RPMI7951 (cell line): Measurements from ENCODE around the gene ENPEP. TPM values are rescaled to one million over a fixed set of nuclear protein-coding genes. Genes with fewer than 3 reads are reported as not detected.
"Not testable (repeated sequence)": the region's sequence is repeated elsewhere in the genome, so short reads cannot be mapped to it uniquely, and the experiment has no call there.

ENCODE experiments used
- DNase-seq: peaks from one replicate; pipeline ENCODE4 v3.0.0-alpha.2; 2012; ENCODE audit warnings: low read depth
- total RNA-seq: library from RNA; depleted of rRNA; stranded (reverse); fragments of >200 nt; shearing (Covaris generic); gene quantifications from 2 replicates; pipeline ENCODE4 v1.2.3, GENCODE V29; 2014

Gene ENPEP
- total RNA-seq, 1 experiment from 2014 or later = under 0.01 TPM

DNA sequence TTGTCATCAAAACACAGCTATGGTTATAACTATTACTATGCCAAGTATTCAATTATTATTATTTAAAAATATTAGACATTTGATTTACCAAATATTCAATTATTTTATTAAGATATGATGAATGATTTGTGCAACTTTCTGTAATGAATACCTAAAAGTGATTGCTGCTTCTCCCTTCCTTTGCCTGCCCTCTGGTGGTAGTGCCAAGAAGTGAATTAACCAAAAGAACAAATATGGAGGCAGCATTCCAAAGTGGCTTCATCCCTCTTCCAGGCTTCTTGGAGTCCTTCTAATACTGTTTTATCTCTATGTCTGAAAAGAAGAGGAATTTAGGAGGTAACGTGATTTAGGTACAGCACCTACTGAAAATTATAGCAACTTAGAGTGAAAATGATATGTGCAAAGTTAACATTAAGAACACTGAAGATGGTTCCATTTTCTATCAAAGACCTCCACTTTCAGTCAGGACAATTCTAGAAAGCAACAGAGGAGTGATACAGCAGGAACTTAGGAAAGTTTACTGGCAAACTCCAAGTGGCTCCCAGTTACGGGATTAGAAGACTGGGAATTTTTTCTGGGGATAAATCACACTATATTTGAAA is 43.0 kb downstream of the ENPEP start:
- no peak for DNase-seq

DNA sequence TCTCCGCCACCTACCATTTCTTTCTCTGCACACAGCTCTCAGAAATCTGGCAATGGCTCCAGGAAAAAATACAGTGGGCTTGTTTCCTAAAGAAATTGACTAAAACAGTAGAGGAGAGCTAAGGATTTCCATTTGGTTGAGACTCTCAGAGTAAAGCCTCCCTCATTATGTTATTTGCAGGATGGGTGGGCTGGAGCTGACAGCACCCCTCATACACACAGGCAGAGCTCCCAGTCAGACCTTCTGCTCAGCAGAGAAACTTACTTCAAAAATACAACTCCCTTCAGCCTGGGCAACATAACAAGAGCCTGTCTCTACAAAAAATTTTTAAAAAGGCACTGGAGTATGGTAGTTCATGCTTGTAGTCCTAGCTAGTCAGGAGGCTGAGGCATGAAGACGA is 44.9 kb downstream of the ENPEP start:
- DNase-seq = no peak

DNA sequence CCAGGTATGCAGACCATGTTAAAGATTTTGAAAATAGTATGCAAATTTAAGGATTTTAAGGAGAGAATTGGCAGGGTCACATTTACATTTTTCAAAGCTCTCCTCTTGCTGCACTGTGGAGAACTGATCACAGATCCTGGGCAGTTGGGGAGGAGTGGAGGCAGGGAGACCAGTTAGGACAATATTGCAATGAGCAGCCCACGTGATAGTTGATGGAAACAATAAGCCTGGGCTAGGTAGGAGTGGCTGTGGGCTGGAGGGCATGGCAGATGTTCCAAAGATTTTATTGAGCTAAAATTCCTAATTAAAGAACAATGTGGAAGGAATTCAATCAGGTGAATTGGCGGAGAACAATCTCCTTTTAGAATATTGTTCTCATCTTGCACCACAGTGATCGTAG is 50.6 kb downstream of the ENPEP start:
- no peak for DNase-seq

DNA sequence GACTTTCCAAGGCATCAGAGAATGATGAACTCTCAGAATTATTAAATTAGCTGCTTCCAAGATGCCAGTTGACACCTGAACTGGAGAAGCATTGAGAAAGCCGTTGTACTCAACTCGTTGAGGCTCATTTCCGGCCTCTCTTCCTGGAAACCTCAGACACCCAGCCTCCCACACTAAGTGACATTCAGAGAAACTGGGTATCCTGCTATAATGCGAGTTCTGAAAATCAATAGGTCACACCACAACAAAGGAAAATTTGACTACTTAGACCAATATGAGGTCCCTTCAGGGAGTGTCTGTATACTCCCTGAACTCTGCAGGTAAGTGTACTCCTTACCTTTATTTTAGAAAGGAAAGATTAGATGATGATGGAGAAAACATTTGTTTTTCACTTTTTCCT is 51.2 kb downstream of the ENPEP start:
- no peak for DNase-seq

DNA sequence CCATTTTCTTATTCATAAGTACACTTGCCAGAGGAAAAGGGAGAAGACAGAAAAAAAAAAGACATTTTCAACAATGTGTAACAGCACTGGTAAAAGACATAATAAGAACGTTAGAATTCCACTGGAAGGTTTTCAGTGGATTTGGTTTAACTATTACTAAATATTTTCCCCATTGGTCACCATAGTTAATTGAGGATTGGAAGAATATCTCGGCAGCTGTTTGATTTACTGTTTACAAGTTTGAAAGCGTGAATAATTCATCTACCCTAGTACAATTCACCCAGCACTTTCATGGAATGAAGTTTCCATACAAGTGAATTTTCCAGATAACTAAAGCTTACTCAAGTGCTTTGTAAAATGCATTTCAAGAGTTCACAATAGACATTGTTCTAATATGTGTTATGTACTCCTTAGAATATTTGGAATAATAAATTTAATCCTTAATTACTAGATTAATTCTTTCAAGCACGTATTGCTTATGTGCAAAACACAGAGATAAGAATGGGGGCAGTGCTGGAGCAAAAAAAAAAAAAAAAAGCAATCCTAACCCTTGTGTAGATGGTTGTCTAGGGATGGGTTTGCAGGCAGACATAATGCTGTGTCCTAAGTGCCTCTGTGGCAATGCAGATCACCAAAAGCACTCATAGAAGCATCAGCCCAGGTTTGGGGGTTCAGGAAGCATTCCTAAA is 57.1 kb downstream of the ENPEP start:
- peak; percentile 18 for DNase-seq

DNA sequence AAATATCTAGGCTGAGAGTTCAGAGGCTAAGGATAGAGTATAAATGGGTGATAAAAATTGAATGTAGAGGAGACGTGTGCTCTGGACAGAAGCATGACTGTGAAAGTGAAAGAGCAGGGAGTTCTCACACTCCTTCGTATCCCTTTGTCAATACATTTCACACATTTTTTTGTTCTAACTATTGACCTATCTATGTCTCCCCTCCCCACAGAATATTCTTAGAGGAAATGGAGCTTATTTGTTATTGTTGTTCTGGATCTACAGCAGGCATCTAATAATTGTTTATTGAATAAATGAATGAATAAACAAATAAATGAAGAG is 57.6 kb downstream of the ENPEP start:
- no peak for DNase-seq

DNA sequence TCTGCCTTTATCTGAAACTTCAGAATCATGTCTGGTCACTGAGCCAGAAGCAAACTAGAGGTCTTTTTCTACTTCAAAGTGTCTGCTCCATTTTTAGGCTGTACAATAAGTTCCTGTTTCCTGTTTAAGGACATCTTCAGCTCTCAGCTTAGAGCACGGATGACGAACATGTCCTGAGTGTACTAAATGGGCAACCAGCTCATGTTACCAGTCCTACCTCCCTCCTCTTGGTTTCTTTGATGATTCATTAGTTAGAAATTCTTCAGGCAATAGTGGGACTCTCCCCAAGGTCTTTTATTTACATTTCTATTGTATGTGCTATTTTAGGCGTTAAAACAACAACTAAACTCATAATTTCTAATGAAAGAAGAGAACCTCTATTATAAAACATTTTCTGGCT is 58.0 kb downstream of the ENPEP start:
- DNase-seq = peak; percentile 93

DNA sequence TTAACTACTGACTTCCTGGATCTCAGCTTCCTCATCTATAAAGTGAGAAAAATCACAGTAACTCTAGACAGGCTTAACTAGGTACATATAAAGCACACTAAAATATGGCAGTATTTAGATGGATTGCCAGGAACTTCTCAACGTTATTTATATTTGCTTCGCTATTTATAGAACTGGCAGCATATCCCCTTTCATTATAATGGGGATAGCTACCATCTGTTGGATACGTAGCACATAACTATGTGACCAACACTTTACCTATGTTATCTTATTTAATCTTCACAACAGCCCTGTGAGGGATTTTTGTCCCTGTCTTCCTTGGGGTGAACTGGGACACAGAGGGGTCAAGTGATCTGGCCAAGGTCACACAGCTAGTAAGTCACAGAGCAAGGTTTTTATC is 64.6 kb downstream of the ENPEP start:
- DNase-seq = no peak

DNA sequence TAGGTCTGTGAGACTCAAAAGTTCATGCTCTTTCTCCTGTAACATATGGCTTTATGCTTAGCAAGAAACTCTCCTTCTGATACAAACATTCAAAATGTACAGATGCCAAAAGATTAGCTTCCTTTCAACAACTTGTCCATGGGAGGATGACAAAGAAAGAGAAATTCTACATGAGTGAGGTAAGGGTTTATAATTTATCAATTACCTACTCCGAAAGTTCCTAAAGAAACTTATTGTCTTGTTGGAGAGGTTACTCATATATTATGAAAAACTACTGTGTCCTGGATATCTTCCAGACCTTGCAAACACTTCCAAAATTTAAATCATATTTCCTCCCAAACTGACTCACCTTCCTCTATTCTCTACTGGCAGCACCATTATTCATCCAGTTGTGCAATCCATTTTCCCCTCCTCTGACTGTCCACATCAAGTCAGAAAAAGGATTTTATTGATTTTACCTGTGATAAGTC is 65.1 kb downstream of the ENPEP start:
- peak; percentile 46 for DNase-seq

DNA sequence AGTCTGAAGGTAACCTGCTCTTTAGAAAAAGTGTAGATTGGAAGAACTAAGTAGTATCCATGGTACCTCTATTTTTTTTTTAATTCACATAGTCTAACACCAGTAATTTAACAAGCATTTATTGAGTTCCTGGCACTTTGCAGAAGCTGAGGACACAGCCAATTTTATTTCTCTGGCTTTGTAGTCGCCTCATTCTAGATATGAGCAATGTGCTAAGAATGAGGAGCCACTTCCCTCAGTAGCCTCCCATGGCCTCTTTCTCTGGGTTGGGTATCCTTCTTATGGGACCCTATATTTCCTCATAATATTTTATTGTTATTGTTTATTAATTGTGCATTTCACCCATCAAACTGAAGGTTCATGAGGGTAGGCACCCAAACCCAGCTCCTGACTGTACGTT is 67.6 kb downstream of the ENPEP start:
- no peak for DNase-seq

DNA sequence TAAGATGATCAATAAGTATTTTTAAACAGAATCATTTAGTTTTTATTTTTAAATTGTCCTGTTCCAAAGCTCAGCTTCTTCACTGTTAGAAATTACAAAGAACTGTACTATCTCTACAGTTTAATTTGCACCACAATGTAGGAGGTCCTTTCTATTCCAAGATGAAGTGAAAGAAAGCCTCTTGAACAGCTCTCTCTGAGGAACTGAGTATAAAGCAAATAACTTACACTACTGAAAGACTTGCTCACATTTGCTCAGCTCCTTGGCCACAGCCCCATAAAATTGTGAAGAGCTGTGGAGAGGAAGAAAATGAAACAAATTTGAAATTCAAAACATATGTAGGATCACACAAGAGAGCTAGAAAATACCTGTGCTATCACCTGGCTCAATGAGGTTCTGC is 68.6 kb downstream of the ENPEP start:
- DNase-seq = no peak

DNA sequence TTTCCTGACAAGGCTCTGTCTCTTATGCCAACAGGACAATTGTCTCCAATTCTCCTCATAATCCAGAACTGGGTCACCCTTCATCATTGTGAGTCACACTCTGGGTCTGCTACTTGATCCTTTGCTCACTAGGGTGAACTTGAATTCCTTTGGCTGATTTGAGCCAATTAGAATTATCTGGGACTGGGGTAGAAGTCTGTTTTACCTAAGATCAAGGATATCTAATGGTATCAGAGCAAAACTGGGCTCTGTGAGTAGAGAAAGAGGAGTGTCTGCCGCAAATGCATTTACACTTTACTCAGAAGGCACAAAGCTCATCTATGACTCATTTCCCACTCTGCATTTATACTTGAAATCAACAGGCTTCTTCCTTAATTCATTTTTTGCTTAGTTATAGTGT is 74.3 kb downstream of the ENPEP start:
- DNase-seq = peak; percentile 14

DNA sequence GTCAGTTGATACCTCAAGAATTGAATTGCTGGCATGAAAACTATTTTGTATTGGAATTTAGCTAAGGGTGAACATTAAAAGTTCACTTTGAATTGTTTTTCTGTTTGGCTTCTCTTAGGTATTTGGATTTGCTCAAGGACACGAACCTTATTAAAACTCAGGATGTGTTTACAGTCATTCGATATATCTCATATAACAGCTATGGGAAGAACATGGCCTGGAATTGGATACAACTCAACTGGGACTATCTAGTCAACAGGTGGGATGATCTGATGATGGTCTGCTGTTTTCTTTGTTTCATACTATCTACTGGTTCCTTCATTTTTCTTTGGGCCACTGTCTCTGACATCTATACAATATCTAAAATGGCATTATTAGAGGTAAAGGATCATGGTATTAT is 77.2 kb downstream of the ENPEP start:
- no peak for DNase-seq

DNA sequence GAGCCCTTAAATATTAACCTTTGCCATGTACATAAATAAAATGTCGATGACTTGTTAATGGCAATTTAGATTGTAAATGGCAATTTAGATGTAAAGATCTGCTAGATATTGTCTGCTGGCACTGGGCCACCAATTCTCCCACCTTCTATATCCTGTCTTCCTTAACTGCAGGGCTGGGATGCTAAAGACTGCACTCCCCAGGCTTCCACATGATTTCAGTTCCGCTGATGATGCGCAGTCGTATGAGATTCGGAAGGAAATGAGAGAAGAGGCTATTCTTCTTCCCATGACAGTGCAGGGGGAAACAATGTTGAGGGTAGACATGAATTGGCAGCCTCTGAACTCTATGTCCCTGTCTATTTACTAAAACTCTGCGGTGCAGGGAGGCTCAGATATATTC is 91.3 kb downstream of the ENPEP start:
- no peak for DNase-seq

DNA sequence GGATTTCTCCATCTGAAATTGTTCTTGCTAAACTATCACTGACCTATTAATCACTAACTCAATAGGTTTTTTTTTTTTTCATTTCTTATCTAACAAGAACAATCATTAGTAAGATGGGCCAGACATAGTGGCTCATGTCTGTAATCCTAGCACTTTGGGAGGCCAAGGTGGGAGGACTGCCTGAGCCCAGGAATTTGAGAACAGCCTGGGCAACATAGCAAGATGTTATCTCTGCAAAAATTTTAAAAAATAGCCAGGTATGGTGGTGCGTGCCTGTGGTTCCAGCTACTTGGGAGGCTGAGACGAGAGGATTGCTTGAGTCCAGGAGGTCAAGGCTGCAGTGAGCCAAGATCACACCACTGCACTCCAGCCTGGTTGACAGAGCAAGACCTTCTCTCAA is 100.7 kb downstream of the ENPEP start:
- DNase-seq = not testable (repeated sequence)

DNA sequence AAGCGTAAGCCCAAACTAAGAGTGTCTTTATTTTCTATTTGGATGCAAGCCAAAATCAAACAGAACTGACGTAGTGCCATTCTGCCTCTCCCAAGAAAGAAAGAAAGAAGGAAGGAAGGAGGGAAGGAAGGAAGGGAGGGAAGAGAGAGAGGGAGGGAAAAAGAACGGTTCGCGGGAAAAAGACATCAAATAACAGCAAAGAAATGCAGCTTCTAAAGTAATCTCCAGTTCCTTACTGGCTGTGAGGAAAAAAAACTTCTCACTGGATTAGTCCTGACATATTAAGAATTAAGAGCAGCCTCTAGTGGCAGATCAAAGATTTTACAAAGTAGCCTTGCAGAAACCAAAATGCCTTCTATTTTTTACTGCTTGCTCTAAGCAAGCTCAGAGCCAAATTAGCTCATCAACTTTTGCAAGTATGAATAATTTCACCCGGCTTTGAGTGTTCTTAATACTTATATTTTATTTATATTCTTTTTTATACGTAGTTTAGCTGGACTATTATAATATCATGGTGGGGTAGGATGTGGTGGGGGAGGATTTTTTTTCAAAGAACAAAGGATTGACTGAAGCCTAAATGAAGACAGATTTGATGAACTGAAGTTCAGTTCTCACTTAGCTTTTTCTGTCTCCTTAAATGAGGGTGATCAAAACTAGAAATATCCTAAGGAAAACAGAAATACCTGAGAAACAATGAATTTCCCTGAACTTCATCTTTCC is 110.3 kb downstream of the ENPEP start:
- DNase-seq = peak; percentile 61

DNA sequence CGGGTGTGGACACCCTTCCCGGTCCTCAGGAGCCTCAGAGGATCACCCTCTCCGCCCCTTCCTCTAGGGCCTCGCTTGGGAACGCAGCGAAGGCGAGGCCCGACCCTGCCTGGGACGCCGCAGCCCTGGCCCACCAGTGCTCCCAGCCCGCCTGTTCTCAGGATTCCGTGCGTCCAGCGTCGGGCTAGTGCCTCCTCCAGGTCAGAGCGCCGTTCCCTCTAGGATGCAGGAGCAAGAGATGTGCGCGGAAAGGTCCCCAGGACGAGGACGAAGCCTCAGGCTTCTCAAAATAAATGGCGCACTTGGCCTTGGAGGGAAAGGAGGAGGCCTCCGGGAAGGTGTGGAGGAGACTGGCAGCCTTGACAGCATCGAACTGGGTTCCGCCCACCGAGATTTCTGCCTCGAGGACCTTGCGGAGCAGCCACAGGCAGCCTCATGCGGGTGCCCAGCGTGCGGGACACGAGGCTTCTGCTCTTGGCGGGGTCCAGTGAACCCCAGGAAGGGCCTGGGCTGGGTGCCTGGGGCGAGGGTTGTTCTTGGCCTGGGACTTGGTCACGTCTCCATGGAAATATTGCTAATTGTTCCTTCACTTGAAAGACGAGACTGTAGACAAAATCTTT is 111.8 kb downstream of the ENPEP start:
- no peak for DNase-seq

DNA sequence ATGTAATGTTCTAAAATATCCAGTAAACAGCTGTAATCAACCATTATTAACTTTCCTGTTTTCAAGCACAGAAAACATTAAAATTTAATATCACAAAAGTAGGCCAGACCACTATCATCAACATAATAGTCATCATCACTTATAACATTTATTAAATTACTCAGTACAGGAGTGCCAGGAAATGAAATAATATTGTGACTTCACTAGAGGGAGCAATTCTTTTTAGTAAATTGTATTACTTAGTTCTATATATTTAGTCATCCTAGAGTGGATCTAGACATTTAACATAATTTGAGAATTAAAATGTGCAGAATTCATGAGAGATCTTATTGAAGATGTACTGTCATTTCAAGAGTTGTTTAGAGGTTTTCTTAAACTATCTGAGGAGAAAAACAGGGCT is 113.3 kb downstream of the ENPEP start:
- DNase-seq = no peak

DNA sequence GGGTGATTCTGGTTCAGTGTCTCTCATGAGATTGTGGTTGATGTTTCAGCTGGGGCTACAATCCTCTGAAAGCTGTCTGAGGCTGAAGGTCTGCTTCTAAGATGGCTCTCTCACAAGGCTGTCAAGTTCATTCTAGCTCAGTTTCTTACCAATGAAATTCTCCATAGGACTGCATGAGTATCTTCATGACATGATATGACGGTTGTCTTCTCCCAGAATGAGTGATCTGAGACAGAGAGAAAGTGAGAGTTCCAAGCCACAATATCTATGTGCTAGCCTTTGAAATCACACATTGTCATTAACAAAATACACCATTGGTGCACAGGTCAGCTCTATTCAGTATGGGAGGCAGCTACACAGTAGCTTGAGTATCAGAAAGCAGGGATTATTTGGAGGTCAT is 119.6 kb downstream of the ENPEP start:
- DNase-seq = no peak

DNA sequence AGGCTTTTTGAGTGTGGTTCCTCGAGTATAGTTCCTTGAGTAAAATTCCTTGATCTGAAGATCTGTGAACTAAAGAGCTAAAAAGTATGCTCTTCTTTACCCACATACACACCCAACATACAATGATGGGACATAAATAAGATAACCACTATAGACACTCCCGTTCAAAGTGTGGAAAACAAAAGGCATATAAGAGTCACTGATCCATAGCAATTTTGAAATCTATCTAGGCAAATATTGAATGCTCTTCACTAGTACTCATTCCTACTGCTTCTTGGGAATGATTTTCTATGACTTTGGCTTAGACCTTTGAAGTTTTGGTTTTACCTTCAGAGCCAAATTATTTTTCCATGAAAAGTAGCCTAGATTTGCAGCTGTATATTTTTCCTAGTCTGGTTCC is 120.5 kb downstream of the ENPEP start:
- no peak for DNase-seq

DNA sequence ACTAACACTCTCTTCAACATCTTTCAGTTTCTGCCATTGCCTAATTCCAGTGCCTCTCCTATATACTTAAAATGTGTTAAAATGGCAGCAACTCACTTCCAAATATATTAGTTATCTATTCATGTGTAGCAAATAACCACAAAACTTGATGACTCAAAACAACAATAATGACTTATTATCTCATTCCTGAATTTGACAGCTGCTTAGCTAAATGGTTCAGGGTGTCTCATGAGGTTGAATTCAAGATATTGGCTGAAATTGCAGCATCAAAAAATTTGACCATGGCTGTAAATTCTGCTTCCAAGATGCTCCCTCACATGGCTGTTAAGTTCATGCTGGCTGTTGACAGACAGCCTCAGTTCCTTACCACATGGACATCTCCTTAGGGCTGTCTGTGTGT is 121.6 kb downstream of the ENPEP start:
- no peak for DNase-seq

DNA sequence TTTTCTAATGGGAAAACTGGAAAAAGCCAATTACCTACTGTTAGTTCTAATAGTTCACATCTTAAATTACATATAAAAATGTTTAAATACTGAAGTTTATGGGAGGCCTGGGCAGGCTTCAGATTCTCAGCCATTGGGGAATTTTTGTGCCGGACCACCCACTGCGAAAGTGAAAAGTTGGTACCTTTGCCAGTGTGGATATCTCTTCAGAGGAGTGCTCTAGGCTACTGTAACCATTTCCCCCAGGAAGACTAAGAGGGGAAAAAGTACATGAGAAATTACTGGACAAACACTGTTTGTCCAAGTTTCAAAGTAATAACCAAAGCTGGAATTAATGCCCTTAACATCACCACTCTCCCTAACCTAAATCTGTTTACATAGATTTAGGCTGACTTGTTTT is 126.1 kb downstream of the ENPEP start:
- no peak for DNase-seq

DNA sequence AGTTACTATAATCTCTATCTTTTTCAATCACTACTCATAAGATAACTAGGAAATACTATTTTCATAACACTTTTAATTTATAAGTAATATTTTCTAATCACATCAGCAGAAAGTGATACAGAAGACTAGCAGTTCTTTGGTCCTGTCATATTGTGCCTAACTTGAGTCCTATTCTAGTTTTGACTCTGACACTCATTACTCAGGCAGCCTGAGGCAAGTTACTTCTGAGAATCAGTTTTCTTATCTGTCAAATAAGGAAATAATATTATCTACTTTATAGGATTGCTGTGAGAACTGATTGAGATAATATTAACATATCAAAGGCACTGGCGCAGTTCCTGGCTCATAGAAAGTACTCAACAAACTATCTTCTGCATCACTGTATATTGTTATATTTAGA is 129.1 kb downstream of the ENPEP start:
- no peak for DNase-seq
